Hypothalamus (tissue), 51 donors: Measurements from ENCODE around the gene SDHD.
"Not testable (repeated sequence)": the region's sequence is repeated elsewhere in the genome, so short reads cannot be mapped to it uniquely, and the experiment has no call there.

ENCODE experiments used
- DNase-seq, 51 donors: peaks; one replicate each; lab custom pipeline; 2025; lab: John Stamatoyannopoulos, UW

SDHD gene

GRCh38 chr11:112086422-112087191 lies at the start of gene SDHD, which contains the start of gene TIMM8B:
SDHD (plus strand) TSS chr11:112086873; CDS start chr11:112086908, 35 bp downstream.
TIMM8B (minus strand) TSS chr11:112086756; CDS start chr11:112086723, 33 bp downstream.
- DNase-seq = peak; percentile 69 to 98 (median 91)

- DNase-seq = no peak
These were observed 49.1 kb upstream of the SDHD start for GRCh38 chr11:112037527-112037926.

- no peak for DNase-seq
These were observed 44.3 kb upstream of the SDHD start for GRCh38 chr11:112042161-112042960.

GRCh38 chr11:112042961-112043304 lies 43.7 kb upstream of the SDHD start:
- no peak for DNase-seq

- DNase-seq = no peak
These were observed 41.7 kb upstream of the SDHD start for GRCh38 chr11:112044961-112045360.

GRCh38 chr11:112046647-112047046 lies 40.0 kb upstream of the SDHD start:
- not testable (repeated sequence) for DNase-seq

- not testable (repeated sequence) for DNase-seq
These were observed 38.4 kb upstream of the SDHD start for GRCh38 chr11:112048256-112048655.

- no peak for DNase-seq
These were observed 36.9 kb upstream of the SDHD start for GRCh38 chr11:112049777-112050176.

GRCh38 chr11:112050721-112051120 lies 36.0 kb upstream of the SDHD start:
- no peak for DNase-seq

GRCh38 chr11:112051768-112052167 lies 34.9 kb upstream of the SDHD start:
- no peak for DNase-seq

GRCh38 chr11:112057170-112057569 lies 29.5 kb upstream of the SDHD start:
- no peak for DNase-seq

GRCh38 chr11:112058103-112058502 lies 28.6 kb upstream of the SDHD start:
- DNase-seq = no peak

GRCh38 chr11:112062923-112063322 lies 23.8 kb upstream of the SDHD start:
- no peak for DNase-seq

GRCh38 chr11:112073941-112074811 lies 12.5 kb upstream of the SDHD start, which contains the start of the genes NKAPD1 and PIH1D2:
NKAPD1 (plus strand) TSS chr11:112074299; CDS start chr11:112075575, 1,276 bp downstream.
PIH1D2 (minus strand) TSS chr11:112074017; CDS start chr11:112073174, 843 bp downstream.
- peak; percentile 27 to 97 (median 69) for DNase-seq

- no peak for DNase-seq
These were observed 3.9 kb upstream of the SDHD start for GRCh38 chr11:112082729-112083128.

GRCh38 chr11:112085822-112086421 lies 751 bp upstream of the SDHD start:
- DNase-seq = peak in 10 of 51 donors; percentile 7 to 69 (median 35)

- peak in 1 of 51 donors; percentile 18 for DNase-seq
These were observed 539 bp downstream of the SDHD start for GRCh38 chr11:112087212-112087611.

GRCh38 chr11:112095302-112095701 lies 8.6 kb downstream of the SDHD start:
- DNase-seq = not testable (repeated sequence)

- DNase-seq = no peak
These were observed 9.5 kb downstream of the SDHD start for GRCh38 chr11:112096194-112096593.
